Esophagus muscularis mucosa (tissue), 4 donors: ENCODE measurements around the gene HLA-B.

ENCODE experiments used
- EP300 ChIP-seq: sonication (generic); formaldehyde crosslinking; IDR thresholded peaks from one replicate; pipeline ENCODE4 v1.6.1; 2017; ENCODE audit warnings: antibody characterized with exemption
- POLR2A ChIP-seq: fragments of 450-650 bp; IDR thresholded peaks from one replicate; pipeline ENCODE4 v1.6.1; 2017; ENCODE audit warnings: antibody characterized with exemption, moderate library complexity, mild to moderate bottlenecking, low read depth
- TF ChIP-seq, protein P1 (sequence below), 3 experiments: fragments of 200-600 bp in 2 of 3; fragments of 450-650 bp in 1 of 3; sonication (generic) in 2 of 3; IDR thresholded peaks; one replicate each; pipeline ENCODE4 v1.5.1; 2017 to 2019; ENCODE audit warnings: antibody characterized with exemption in 3 of 3, mild to moderate bottlenecking in 2 of 3, moderate library complexity in 1 of 3

DNA sequence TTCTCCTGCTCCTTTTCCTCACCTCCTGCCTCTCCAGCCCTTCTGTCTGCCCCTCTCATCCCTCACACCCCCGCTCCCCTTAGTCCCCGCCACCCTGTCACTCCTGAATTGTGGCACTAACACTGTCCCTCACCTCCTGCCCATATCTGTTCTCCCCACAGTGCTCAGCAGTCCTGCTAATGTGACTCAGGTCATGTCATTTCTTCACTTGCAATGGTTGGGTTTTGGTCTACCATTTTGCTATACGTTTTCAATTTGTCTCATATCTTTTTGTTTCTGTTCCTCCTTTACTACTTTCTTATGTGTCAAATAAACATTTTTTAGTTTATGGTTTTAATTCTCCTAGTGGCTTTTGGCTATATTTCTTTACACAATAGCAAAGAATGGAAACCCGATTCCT is 1.3 kb upstream of the HLA-B start:
- TF ChIP-seq, protein P1, sequence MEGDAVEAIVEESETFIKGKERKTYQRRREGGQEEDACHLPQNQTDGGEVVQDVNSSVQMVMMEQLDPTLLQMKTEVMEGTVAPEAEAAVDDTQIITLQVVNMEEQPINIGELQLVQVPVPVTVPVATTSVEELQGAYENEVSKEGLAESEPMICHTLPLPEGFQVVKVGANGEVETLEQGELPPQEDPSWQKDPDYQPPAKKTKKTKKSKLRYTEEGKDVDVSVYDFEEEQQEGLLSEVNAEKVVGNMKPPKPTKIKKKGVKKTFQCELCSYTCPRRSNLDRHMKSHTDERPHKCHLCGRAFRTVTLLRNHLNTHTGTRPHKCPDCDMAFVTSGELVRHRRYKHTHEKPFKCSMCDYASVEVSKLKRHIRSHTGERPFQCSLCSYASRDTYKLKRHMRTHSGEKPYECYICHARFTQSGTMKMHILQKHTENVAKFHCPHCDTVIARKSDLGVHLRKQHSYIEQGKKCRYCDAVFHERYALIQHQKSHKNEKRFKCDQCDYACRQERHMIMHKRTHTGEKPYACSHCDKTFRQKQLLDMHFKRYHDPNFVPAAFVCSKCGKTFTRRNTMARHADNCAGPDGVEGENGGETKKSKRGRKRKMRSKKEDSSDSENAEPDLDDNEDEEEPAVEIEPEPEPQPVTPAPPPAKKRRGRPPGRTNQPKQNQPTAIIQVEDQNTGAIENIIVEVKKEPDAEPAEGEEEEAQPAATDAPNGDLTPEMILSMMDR (IDR thresholded peaks at IDR 0.05): no peak
- no peak for TF ChIP-seq POLR2A
- TF ChIP-seq EP300: no peak
